Measurements from ENCODE around the gene WRAP73.

The WRAP73 gene

DNA sequence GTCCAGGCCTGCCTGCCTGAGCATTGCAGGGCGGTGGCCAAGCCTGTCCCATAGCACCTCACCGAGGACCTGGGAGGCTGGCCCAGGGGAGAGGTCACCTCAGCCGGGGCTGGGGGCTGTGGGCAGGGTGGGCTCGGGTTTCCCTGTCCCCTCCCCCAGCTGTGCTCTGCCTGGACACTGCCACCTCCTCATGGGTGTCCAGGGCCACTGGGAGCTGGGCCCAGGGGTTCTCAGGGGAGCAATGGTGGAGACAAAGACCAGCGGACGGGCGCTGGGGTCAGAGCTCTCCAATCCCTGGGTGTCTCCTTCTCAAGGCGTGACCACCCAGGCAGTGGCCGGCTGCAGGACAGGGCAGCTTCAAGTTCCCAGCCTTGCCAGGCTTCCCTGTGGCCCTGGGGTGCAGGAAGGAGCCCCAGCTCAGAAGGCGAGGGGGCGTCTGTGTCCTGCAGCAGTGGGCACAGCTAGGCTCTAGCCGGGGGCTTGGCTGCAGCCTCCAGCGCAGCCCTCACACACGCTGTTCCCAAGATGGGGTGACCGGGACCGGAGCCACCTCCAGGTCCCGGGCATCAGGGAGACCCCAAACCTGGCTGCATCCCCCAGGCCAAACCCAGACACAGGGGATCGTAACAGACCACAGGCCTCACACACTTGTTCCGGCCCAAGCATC, 31.5 kb upstream of the WRAP73 start:
- DNase-seq, result no peak

DNA sequence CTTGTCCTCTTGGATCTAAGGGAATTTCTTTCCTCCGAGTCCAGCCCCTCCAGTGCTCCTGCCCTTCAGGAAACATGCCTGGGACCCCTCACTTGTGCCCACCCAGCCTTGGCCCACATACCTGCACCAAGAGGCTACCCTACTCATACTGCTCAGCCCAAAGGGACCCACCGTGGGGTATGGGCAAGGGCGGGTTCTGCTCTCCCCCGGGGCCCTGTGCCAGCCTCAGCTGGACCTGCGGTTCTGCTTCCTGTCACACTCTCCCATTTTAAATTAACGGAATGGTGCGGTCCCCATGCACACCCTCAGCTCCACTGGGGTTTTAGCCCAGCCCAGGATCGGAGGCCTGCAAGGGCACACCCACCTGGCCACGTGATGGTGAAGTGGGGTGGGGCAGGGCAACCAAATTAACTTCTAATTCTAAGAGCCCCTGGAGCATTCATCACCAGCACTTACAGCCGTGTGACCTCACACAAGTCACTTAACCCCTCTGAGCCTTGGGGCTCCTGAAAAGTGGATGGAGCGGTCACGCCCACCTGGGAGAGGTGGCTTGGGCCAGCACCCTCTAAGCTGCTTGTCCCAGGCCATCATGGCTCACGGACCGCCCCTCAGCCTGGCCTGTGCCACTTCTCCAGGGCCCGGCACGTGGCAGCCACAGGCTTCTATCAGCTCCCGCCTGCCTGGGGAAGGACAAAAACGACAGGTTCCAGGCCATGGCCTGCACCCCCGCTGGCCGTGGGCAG, 30.8 kb upstream of the WRAP73 start:
- no peak for DNase-seq

DNA sequence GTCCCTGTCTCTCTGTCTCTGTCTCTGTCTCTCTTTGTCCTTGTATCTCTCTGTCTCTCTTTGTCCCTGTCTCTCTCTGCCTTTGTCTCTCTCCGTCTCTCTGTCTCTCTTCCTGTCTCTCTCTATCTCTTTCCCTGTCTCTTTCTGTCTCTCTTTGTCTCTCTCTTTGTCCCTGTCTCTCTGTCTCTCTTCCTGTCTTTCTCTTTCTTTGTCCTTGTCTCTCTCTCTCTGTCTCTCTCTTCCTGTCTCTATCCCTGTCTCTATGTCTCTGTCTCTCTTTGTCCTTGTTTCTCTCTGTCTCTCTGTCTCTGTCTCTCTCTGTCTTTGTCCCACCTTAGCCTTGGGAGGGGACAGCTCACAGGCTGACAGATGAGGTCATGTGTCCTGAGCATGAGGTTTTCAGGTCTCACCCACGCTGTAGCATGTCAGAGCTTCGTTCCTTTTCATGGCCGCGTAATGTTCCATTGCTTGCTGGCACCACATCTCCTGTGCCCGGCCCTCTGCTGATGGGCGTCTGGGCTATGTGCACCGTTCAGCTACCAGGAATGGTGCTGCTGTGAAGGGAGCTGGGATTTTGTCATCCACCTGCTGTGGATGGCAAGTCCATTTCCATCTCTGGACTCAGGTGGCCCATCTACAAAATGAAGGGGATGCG, 30.0 kb upstream of the WRAP73 start:
- no peak for DNase-seq

DNA sequence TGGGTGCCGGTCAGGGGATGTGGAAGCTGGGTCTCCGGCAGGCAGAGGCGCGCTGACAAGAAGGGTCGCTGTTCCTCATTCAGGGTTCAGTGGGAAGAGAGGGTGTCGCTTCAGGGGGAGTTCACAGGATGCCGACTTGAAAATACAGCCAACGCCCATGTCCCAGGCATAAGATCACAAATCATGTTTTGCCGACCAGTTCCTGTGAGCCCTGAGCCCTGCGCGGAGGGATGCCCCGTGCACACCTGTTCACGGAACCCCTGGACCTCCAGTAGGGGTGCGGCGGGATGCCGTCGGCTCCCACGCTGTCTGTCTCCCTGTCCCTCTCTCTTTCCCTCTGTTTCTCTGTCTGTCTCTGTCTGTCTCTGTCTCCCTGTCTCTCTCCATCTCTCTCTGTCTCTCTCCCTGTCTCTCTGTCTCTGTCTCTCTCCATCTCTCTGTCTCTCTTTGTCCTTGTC, 29.2 kb upstream of the WRAP73 start:
- DNase-seq, result no peak

DNA sequence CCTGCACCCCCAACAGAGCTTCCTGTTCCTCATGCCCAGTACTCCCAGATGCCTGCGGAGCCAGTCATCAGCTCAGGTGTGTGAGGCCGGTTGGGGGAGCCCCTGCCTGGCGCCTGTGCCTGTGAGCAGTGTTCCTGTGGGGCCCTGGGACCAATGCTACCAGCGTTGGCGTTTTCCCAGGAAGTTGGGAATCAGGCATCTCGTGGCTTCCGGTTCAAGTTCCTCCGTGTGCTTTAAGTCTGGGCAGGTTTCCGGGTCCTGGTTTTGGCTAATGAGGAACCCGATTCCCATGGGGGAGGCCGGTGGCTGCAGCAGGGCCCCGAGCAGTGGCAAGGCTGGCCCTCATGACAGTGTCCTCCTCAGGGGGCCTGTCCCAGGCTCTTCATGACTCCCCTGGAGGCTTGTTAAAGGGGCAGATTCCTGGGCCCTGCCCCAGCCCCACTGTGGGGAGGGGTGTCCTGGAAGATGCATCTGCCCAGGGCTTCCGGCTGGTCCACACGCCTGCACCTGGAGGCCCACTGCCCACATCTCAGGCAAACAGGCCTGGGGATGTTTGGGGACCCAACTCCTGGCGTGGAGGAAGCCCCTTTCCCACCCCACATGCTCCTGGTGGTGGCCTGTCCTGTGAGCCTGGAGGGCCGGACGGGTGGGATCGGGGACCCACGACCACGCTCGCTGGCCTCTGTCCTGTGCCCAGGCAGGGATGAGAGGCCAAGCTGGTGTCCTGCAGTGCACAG, 28.6 kb upstream of the WRAP73 start:
- DNase-seq, result no peak

DNA sequence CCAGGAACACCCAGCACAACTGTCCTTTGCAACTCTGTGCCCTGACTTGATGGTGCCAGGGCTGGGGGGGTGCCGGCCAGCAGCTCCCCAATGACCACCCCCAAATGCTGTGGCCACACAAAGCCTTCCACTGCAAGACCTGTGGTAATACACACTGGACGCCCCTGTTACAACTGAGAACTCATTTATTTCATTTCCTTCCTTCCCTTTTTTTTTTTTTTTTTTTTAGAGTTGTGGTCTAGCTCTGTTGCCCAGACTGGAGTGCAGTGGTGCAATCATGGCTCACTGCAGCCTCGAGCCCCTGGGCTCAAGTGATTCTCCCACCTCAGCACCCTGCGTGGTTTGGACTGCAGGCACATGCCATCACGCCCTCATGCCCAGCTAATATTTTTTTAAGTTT, 27.6 kb upstream of the WRAP73 start:
- DNase-seq, result no peak

DNA sequence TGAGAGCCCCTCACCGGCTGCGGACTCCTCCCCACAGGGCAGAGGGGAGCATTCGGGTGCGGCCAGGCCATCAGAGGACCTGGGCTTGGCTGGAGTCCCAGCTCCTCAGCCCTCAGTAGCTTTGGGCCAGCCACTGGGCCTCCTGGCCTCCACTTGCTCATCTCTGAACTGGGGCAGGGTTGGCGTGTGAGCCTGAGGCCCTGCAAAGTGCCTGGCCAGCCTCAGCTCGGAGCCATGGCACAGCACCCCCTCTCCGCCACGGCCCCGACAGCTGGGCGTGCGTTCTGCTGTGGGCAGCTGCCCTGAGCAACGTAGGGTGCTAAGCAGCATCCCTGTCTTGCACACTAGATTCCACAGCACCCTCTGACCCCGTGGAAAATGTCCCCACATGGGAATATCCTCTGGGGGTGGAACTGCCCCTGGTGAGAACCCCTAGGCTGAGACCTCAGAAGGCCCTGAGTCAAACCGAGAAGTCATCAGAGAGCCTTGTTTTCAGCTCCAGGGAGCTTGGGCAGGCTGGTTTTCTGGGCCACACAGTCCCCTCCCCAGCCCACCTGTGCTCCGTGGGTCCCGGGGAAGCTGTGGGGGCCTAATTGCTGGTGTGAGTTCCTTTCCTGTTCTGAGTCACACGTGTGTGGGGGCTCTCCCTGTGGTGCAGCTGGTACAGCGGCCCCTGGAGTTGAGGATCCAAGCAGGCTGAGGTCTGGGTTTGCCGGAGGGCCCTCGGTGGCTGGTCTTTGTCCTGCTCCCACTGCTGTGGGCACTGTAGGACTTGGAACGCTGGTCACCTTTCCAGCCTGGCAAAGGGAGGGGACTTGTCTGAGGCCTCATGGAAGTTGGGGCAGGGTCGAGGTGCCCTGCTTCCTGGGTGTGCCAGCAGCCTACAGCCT, 26.9 kb upstream of the WRAP73 start:
- DNase-seq, result no peak

DNA sequence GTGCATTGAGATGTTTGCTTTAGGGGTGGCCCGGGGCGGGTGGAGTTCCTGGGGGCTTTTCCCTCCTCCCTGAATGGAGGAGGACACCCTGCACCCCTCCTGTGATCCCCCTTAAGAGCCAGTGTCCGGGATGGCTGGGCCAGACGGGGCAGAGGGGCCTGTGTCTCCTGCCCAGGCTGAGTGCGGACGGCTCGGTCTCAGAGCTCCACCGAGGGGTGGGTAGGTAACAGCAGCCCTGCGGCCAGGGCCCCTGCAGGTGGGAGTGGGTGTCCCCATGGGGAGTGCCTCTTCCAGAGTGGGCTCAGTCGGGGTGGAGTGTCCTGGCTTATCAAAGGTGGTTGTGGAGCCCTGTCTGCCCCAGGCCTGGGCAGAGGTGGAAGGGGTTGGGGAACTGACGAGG, 25.5 kb upstream of the WRAP73 start:
- DNase-seq, result no peak

DNA sequence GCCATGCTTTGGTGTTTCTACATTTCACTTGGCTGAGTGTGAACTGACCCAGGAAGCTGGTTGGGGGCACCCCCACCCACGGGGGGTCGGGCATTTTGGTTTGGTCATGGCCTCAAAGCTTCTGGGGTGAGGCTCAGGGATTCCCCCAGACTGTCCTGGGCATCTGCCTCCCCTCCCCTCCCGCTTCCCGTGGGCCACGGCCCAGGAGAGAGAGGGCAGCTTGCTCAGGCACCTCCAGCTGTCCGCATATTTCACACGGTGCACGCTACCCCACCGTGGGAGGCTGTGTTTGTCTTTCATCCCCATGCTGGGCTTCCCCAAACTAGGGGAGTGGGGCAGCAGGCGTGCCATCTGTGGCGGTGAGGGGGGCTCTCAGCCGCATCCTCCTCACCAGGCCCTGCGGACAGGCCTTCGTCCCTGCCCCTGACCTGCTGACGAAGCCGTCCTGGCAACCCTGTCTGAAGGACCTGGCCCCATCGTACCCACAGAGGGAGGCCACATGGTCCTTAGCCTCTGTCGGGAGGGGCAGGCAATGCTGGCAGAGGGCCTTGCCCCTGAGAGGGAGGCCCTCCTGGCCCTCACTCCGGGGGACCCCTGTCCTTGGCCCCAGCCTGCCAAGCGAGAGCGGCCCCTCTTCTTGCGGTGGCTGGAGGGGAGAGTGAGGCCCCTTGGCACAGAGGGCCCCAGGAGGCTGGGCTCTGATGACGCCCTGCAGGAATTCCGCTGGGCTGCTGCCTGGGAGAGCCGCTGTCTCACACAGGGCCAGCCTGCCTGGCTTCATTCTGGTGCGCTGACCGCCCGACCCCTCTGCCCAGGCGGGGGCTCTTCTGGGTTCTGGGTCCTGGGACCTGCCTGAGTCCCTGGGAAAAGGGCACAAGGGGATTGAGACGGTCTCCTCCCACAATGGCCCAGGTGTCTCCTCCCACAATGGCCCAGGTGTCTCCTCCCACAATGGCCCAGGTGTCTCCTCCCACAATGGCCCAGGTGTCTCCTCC, 24.5 kb upstream of the WRAP73 start:
- DNase-seq, result no peak

DNA sequence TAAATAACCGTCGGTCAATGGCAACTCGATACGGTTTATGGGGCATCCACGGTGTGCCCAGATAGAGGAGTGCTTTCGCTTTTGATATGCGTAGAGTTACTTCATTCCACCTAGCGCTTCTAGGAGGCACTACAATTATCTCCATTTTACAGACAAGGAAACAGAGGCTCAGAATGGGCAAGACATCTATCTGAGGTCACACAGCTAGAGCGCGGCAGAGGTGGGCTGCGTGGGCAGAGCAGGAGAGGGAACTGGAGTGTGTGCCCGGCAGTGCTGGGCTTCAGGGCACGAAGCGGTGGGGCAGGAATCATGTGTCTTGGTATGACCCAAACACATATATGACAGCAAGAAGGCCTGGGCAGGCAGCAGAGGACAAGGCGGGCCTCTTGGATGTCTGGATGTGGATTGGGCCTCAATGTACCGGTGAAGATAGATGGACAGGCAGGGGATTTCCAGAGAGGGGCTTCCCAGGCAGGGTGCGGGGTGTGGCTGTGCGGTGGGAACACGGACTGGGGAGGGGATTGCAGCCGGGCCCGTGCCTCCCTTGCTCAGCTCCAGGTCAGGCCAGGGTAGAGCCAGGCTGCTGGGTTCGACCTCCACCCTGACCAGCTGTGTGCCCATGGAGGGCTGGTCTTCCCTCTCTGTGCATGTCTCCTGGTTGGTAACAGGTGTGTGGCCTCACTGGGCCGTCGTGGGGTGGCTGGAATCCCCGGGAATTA, 23.6 kb upstream of the WRAP73 start:
- DNase-seq, result no peak

DNA sequence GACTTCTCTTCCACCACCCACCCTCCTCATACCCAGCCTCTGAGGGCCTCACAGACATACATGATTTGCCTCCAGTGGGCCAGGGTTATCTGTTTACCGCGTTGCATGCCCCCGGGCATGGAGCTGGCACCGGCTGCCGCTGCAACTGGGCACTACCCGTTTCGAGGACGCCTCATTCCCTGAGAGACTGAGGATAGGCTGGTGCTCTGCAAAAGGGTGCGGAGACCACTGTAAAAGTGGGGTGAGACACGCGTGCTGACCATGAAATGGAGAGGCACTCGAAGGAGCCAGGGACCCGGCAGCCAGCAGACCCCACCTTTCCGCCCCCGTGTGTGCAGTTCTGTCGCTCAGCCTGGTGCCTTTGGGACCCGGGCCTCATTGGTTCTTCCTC, 23.1 kb upstream of the WRAP73 start:
- no peak for DNase-seq

DNA sequence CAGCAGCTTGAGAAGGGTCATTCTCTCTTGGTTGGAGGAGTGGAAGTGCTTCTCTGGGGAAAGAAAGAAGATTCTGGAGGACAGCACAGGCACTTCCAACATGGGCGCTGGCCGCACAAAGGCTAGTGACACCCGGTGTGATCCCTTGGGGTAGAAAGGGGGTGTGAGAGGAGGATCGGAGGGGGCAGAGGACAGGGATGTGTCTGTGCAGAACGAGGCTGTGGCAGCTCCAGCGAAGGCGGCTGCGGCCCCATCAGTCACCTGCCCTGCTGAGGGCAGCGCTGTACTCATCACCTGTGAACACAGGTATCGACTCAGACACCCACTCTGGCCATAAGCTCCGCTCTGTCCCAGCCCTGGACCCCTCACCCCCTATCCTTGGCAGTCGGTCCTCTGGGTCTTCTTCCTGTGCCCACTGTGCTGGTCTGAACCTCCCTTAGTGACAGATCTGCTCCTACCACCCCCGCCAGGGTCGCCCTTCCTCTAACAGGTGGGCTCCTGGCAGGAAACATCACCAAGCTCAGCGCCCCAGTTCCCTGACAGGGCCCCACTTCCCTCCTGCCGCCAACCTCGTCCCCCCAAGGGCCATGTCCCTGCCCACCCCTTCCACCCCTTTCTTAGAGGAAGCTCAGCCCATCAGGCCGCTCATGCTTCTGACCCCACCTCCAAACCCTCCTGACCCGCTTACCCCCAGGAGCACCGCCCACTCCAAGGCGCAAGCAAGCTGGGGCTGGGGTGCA, 22.5 kb upstream of the WRAP73 start:
- DNase-seq, result no peak

DNA sequence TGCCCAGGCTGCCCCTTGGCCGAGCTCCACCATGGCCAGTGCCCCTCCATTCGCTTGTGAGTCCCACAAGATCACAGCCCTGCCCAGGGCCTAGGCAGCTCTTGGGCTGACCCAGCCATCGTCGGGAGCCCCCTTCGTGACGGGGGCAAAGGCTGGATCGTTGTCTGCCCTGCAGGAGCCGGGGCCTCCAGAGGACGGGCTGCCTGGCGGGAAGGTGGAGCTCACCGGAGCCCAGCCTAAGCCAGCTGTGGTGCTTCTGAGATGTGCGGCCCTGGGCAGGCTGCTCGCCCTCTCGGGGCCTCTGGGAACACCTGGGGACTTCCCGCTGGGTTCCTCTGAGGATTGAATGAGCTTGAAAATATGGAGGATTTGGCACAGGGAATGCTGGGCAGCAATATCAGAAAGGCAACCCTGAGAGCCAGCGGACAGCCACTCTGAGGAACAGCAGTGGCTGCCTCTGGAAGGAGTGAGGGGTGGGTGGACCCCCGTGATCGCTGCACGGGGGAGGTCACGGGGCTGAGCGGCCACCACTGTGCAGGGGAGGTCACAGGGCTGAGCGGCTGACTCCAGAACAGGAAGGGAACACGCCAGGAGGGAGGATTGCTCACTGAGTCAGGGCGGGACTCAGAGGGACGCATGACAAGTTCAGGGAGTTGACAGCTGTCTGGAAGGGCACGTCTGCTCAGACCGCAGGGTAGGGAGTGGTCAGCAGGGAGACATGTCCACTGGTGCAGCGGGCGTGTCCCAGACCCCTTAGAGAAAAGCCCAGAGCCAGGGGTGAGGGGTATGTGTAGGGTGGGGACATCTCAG, 21.7 kb upstream of the WRAP73 start:
- DNase-seq, result no peak

DNA sequence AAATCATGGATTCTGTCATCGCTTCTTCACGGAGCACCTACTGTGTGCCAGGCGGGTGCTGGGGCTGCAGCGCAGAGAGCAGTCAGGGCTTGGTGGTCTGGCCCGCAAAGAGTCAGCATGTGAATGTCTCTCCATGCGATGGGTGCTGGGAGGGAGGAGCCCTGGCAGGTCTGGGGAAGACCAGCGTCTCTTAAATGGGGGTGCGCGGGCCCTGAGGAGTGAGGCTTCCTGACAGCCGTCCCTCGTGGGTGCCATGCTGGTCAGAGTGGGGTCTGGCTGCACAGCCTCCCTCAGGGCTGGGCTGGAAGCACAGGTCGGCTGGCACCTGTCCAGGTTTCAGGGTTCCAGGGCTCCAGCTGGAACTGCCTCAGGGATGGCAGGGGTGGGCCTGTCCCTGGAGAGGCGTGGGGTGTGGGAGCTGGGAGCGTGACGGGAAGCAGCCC, 20.9 kb upstream of the WRAP73 start:
- no peak for DNase-seq

DNA sequence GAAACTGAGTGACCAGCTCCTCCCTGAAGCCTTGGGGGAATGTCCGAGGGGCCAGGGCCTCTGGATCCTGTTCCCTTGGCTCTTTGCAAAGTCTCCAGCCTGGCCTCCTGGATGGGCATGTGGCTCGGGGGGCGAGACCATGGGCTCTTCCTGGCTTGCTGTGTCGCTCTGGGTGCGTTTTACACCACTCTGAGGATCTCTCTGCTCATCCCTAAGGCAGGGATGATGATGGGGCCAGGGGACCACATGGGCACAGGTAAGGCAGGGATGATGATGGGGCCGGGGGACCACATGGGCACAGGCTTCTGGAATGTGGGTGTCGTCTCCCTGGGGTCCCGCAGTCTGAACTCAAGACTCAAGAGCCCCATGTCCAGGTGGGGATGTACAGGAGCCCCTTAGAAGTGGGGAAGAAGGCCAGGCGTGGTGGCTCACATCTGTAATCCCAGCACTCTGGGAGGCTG, 20.1 kb upstream of the WRAP73 start:
- no peak for DNase-seq

DNA sequence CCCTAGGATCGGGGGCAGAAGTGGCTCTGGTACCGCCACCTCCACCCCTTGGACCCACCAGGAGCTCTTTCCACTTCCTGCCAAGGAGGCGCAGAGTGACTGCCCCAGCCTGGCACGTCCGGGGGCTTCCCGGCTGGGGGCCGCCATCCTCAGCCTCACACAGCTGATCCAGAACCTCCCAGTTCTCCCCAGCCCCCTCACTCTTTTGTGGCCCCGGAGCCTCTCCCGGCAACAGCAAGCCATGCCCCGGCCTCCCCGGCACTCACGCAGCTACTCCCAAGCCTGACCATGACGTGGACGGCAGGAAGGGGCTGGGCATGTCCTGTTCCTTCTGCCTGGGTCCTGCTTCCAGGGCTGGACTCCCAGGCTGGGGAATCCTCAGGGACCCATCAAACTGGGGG, 19.5 kb upstream of the WRAP73 start:
- DNase-seq, result no peak

DNA sequence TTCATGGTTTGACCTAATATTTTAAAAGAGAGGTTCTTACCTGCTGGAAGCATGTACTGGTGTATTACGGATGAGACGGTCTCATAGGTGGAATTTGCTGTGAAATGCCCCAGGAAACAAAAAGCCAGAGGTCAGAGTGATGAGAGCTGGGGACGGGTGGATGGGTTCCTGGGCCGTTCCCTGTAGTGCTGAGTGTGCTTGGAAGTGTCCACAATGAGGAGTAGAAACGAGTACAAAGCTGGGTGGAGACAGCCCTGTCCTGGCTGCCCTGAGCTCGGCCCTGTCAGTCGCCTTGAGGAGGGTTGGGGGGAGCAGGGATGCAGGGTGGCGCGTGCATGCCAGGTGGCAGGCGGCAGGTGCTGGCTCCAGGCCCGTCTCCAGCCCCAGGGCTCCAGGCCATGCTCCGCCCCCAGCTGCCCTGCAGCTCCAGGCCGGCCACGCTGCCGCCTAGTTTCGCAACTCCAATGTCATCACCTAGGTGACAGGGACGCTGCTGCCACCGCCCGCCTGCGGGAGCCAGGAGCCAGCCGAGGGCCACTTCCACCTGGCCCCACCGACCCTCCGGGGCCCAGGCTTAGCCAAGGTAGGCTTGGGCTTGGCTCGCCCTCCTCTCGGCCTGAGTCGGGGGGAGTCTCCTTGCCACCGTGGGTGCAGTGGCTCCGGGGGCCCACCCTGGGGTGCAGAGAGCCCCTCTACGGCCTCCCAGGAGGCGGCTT, 18.8 kb upstream of the WRAP73 start:
- DNase-seq, result no peak

DNA sequence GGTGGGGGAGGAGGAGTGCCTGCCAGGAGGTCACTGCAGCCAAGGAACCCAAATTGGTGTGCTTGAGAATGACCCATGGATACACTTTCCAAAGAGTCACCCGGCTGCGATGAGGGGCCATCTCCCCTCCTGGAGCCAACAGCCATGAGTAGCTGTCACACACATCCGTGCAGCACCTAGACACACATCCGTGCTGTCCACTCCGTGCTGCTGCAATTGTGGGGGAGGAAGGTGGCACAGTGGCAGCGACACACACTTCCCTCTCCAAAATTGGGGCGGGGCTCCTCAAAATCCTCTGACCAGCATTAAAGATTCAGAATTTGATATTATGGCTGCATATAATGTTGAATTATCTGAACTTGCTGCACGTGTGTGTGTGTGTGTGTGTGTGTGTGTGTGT, 18.2 kb upstream of the WRAP73 start:
- no peak for DNase-seq

All from CD4-positive, alpha-beta T cell treated with Interleukin-12 subunit alpha and Interleukin-12 subunit beta, for 1 hour (primary cell).